Osteocyte (in vitro differentiated cells): Measurements from ENCODE around the gene ARV1. TPM values are rescaled to one million over a fixed set of nuclear protein-coding genes. Genes with fewer than 3 reads are reported as not detected.

Experiments used
- DNase-seq: peaks from one replicate; pipeline ENCODE4 v3.0.0; 2021; ENCODE audit warnings: mixed read lengths; ENCODE audit not compliant: unreplicated experiment; ENCODE audit errors: extremely low spot score
- H3K27ac Mint-ChIP-seq: one replicate; pipeline ENCODE4 v1.8.0; 2021; ENCODE audit warnings: mild to moderate bottlenecking, mixed read lengths; ENCODE audit not compliant: unreplicated experiment
- H3K27me3 Mint-ChIP-seq: one replicate; pipeline ENCODE4 v1.8.0; 2021; ENCODE audit warnings: mixed read lengths; ENCODE audit not compliant: unreplicated experiment
- H3K36me3 Mint-ChIP-seq: one replicate; pipeline ENCODE4 v1.8.0; 2021; ENCODE audit warnings: mixed read lengths; ENCODE audit not compliant: unreplicated experiment
- H3K4me1 Mint-ChIP-seq: one replicate; pipeline ENCODE4 v1.8.0; 2021; ENCODE audit warnings: mixed read lengths; ENCODE audit not compliant: unreplicated experiment
- H3K4me3 Mint-ChIP-seq: one replicate; pipeline ENCODE4 v1.8.0; 2021; ENCODE audit warnings: mild to moderate bottlenecking, moderate library complexity, mixed read lengths; ENCODE audit not compliant: unreplicated experiment
- H3K9me3 Mint-ChIP-seq: one replicate; pipeline ENCODE4 v1.8.0; 2021; ENCODE audit warnings: mixed read lengths; ENCODE audit not compliant: unreplicated experiment
- total RNA-seq: library from RNA; stranded (reverse); gene quantifications from 2 replicates; pipeline ENCODE4 v1.2.1, GENCODE V29; 2021
- TF ChIP-seq, protein P1 (sequence below): fragments of 200-600 bp; sonication (generic); IDR thresholded peaks from 2 replicates; pipeline ENCODE4 v1.5.0; 2021; ENCODE audit warnings: antibody characterized with exemption, mild to moderate bottlenecking, moderate library complexity

ARV1 gene
- total RNA-seq, 1 donor from 2014 or later = 16.2 TPM

GRCh38 chr1:230965535-230965934 lies 13.4 kb upstream of the ARV1 start:
- H3K27me3 Mint-ChIP-seq = no peaks in the 10 kb centered on the region
- no peaks in the 10 kb centered on the region for H3K4me1 Mint-ChIP-seq
- H3K36me3 Mint-ChIP-seq = no peaks in the 10 kb centered on the region
- H3K4me3 Mint-ChIP-seq = no peak overlapping the region
- no peaks in the 10 kb centered on the region for H3K9me3 Mint-ChIP-seq
- TF ChIP-seq, protein P1, sequence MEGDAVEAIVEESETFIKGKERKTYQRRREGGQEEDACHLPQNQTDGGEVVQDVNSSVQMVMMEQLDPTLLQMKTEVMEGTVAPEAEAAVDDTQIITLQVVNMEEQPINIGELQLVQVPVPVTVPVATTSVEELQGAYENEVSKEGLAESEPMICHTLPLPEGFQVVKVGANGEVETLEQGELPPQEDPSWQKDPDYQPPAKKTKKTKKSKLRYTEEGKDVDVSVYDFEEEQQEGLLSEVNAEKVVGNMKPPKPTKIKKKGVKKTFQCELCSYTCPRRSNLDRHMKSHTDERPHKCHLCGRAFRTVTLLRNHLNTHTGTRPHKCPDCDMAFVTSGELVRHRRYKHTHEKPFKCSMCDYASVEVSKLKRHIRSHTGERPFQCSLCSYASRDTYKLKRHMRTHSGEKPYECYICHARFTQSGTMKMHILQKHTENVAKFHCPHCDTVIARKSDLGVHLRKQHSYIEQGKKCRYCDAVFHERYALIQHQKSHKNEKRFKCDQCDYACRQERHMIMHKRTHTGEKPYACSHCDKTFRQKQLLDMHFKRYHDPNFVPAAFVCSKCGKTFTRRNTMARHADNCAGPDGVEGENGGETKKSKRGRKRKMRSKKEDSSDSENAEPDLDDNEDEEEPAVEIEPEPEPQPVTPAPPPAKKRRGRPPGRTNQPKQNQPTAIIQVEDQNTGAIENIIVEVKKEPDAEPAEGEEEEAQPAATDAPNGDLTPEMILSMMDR = no peak
- no peak overlapping the region for H3K27ac Mint-ChIP-seq
- DNase-seq = no peak

DNA sequence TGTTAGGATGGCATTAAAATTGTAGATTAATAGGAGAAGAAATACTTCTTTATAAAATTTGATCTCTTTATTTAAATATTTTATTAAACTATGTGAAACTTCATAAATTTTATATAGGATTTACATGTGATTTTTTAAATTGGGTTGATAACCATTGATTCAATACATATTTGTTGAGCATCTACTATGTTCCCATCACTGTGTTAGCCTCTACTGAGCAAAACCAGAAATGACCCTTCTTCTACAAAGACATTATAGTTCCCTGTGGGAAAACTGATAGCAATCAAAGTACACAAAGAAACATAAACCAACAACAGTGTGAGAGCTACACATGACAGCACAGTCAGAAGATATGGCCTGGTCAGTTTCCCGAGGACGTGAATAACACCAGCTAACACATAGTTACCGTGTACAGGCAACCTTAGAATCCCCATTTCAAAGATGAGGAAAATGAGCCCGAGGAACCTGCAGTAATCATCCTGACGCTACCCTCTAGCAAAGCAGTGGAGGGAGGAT lies 12.5 kb upstream of the ARV1 start:
- TF ChIP-seq, protein P1 = no peak
- H3K27me3 Mint-ChIP-seq = no peaks in the 10 kb centered on the region
- DNase-seq = no peak
- H3K4me3 Mint-ChIP-seq = no peak overlapping the region
- H3K27ac Mint-ChIP-seq = no peak overlapping the region
- no peaks in the 10 kb centered on the region for H3K4me1 Mint-ChIP-seq
- H3K36me3 Mint-ChIP-seq = no peaks in the 10 kb centered on the region
- no peaks in the 10 kb centered on the region for H3K9me3 Mint-ChIP-seq

- TF ChIP-seq, protein P1 = no peak
- no peak for DNase-seq
- Mint-ChIP-seq H3K27ac (no peak overlapping the region), H3K36me3 (peaks cover 7% of the 10 kb centered on the region), H3K9me3 (no peaks in the 10 kb centered on the region), H3K4me3 (no peak overlapping the region), H3K4me1 (peaks cover 3% of the 10 kb centered on the region), H3K27me3 (no peaks in the 10 kb centered on the region)
Observed at GRCh38 chr1:230970432-230970831, 8.5 kb upstream of the ARV1 start.

GRCh38 chr1:230971771-230972170 lies 7.1 kb upstream of the ARV1 start:
- H3K27me3 Mint-ChIP-seq = no peaks in the 10 kb centered on the region
- DNase-seq = no peak
- H3K36me3 Mint-ChIP-seq = peaks cover 7% of the 10 kb centered on the region
- TF ChIP-seq, protein P1 = no peak
- no peaks in the 10 kb centered on the region for H3K9me3 Mint-ChIP-seq
- H3K4me1 Mint-ChIP-seq = peaks cover 3% of the 10 kb centered on the region
- H3K27ac Mint-ChIP-seq = no peak overlapping the region
- H3K4me3 Mint-ChIP-seq = no peak overlapping the region

GRCh38 chr1:230972855-230973271 lies 6.0 kb upstream of the ARV1 start:
- Mint-ChIP-seq H3K27ac (no peak overlapping the region), H3K4me3 (no peak overlapping the region)

More at GRCh38 chr1:230972855-230973271, 6.0 kb upstream of the ARV1 start:
- Mint-ChIP-seq H3K9me3 (no peaks in the 10 kb centered on the region), H3K4me1 (peaks cover 11% of the 10 kb centered on the region), H3K36me3 (peaks cover 7% of the 10 kb centered on the region), H3K27me3 (no peaks in the 10 kb centered on the region)
- TF ChIP-seq, protein P1 = no peak
- DNase-seq = no peak
